Measurements from ENCODE around the gene AIP. TPM values are rescaled to one million over a fixed set of nuclear protein-coding genes. Genes with fewer than 3 reads are reported as not detected.
"Not testable (repeated sequence)": the region's sequence is repeated elsewhere in the genome, so short reads cannot be mapped to it uniquely, and the experiment has no call there.

The AIP gene
- total and polyA plus RNA-seq, 9 of the 15 experiments (the other 6 are each of a cell fraction or from before 2014, with no cell fraction given), result 5.2 to 92.5 (median 52.7) TPM

GRCh38 chr11:67477344-67478050, 5.3 kb upstream of the AIP start (continued):
- TF ChIP-seq MGA (IDR thresholded peaks at IDR 0.05) (peak; percentile 61; the same call in 1 of the 2 replicates), L3MBTL2 (IDR thresholded peaks at IDR 0.05) (peak; percentile 45; the same call in 1 of the 2 replicates), ZBTB40 (IDR thresholded peaks at IDR 0.05) (peak; percentile 42; the same call in 1 of the 2 replicates)
- not testable (repeated sequence) for TF ChIP-seq ZBTB40 (CRISPR knock-in tag; IDR thresholded peaks at IDR 0.05)
- TF ChIP-seq, protein P1, sequence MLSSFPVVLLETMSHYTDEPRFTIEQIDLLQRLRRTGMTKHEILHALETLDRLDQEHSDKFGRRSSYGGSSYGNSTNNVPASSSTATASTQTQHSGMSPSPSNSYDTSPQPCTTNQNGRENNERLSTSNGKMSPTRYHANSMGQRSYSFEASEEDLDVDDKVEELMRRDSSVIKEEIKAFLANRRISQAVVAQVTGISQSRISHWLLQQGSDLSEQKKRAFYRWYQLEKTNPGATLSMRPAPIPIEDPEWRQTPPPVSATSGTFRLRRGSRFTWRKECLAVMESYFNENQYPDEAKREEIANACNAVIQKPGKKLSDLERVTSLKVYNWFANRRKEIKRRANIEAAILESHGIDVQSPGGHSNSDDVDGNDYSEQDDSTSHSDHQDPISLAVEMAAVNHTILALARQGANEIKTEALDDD (IDR thresholded peaks at IDR 0.05), result peak; percentile 47; the same call in 1 of the 2 replicates

Measured in K562 (cell line).